T-helper 9 cell (primary cell): ENCODE measurements around the gene PRSS27.

Source experiments
- DNase-seq: peaks from one replicate; pipeline ENCODE4 v3.0.0-alpha.2; 2020

PRSS27 gene

DNA sequence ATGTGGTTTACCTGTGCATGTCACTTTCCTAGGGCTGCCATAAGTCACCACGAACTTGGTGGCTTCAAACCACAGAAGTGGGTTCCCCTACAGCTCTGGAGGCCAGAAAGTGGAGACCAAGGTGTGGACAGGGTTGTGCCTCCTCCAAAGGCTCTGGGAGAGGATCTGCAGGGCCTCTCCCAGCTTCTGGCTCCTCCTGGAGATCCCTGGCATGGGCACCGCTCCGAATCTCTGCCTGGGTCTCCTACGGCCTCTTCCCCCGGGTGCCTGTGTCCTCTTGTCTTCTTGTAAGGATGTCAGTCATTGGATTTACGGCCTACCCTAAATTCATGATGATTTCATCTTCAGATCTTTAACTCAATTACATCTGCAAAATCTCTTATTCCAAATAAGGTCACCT lies 29.9 kb upstream of the PRSS27 start:
- no peak for DNase-seq

GRCh38 chr16:2749476-2749875 lies 29.5 kb upstream of the PRSS27 start:
- DNase-seq: no peak

DNA sequence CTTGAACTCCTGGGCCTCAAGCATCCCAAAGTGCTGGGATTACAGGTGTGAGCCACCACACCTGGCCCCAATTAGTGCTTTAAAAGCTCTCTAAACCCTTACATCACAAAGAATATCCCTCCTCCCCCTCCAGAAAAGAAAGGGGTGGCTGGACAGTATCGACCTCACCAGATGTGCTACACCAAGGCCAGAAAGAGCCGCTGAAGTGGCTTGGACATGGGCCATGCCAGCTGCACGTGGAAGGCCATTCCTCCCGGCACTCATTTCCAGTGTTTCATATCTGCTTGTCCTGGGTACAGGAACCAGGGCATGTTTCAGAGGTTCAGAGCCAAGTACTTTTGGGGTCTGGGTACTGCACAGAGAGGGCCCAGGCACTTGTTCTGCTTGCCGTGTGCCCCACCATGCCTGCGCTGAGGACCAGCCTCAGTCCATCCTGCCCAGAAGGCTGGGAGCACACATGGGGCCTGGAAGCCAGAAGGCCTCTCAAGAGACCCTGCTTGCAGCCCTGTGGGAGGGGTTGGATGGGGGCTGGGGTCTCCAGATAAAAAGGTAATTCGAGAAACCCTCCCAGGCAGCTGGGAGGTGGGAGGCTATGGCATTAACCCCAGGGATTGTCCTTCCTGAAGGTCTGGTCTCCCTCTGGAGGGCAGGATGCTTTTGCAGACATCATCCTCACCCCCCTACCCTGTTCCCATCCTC lies 28.9 kb upstream of the PRSS27 start:
- no peak for DNase-seq

DNA sequence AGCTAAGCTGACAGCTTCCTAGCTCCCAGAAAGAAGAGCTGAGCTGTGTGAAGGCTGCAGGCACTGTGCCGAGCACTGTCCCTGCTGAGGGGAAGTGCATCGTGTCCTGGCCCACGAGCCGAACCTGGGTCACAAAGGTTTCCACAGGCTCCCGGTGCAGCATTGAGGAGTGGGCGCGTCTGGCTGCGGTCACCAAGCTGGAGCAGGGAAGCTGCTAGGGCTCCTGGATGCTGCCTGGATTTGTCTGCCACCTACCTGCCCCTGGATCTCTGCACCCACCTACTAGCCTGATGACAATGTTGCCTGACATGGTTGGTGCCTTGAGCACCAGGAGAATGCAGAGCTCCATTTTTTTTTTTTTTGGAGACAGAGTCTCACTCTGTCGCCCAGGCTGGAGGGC lies 25.9 kb upstream of the PRSS27 start:
- DNase-seq: no peak

- no peak for DNase-seq
Measured at GRCh38 chr16:2745116-2745890, 25.3 kb upstream of the PRSS27 start.

DNA sequence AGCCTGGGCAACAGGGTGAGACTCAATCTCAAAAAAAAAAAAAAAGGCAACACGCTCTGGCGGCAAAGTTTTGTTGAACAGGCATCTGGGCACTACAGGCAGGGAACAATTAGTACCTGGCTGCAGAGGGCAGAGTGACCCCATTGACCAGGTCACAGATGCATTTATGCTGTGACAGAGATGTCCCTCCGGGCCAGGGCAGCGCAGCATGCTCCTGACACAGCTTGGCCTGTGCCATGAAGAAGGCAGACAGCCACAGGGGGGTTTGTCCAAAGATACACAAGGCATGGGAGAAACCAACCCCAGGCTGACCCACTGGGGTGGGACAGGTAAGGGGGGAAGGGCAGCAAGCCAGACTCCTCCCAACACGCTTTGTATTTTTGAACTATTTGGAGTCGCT lies 24.7 kb upstream of the PRSS27 start:
- no peak for DNase-seq

GRCh38 chr16:2743007-2743810 lies 23.2 kb upstream of the PRSS27 start:
- no peak for DNase-seq

DNA sequence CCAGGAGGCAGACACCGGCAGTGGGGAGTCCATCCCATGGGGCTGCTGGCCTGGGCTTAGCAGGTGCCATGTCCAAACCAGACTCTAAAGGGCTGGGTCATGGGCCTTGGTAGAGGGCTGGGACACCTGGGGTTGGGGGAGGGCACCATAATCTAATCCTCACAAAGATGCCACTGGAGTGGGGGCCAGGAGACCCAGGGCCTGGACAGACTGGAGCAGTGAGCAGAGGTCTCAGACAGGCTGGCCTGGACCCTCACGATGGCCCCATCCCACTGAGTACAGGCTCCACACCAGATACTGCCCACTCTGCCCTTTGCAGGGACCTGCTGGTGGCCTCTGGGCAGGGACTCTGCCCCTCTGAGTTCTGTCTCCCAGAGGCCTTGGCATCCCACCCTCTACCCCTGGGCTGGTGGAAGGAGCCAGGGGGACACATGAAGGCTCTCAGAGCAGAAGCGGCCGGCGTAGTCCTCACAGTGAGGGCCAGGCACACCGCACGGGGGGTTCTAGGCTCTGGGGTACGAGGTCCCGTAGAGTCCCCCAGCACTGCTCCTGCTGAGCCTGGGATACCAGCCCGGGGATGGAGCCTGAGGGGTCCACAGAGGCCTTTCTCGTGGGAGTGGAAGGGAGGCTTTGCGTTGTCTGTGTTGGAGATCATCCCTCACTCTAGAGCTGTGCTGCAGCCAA lies 22.4 kb upstream of the PRSS27 start:
- DNase-seq: no peak

GRCh38 chr16:2741168-2741567 lies 21.1 kb upstream of the PRSS27 start:
- DNase-seq: no peak

GRCh38 chr16:2740476-2740875 lies 20.5 kb upstream of the PRSS27 start:
- DNase-seq: no peak

- DNase-seq: no peak
Measured at GRCh38 chr16:2739625-2740430, 19.8 kb upstream of the PRSS27 start.

GRCh38 chr16:2738615-2739014 lies 18.6 kb upstream of the PRSS27 start:
- DNase-seq: no peak

- DNase-seq: no peak
Measured at GRCh38 chr16:2737895-2738418, 17.9 kb upstream of the PRSS27 start.

DNA sequence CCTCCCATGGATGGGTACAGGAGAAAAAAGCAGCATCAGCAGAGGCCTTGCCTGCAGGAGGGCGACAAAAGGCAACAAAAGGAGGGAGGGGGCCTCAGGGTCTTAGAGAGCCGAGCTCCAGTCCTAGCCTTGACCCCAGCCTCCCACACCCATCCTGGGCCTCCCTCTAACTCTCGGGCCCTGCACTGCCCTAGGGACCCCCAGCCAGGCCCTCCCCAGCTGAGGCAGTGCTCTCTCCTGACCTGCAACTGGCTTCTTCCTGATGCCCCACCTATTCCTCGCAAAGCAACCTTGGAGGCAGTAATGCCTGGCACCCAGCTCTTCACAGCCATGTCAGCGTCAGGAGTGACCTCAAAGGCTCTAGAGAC lies 17.2 kb upstream of the PRSS27 start:
- no peak for DNase-seq

GRCh38 chr16:2736476-2737237 lies 16.6 kb upstream of the PRSS27 start:
- DNase-seq: no peak

GRCh38 chr16:2734844-2735515 lies 15.0 kb upstream of the PRSS27 start:
- DNase-seq: no peak

GRCh38 chr16:2728034-2728433 lies 8.0 kb upstream of the PRSS27 start:
- DNase-seq: no peak

GRCh38 chr16:2726923-2727322 lies 6.9 kb upstream of the PRSS27 start:
- no peak for DNase-seq

DNA sequence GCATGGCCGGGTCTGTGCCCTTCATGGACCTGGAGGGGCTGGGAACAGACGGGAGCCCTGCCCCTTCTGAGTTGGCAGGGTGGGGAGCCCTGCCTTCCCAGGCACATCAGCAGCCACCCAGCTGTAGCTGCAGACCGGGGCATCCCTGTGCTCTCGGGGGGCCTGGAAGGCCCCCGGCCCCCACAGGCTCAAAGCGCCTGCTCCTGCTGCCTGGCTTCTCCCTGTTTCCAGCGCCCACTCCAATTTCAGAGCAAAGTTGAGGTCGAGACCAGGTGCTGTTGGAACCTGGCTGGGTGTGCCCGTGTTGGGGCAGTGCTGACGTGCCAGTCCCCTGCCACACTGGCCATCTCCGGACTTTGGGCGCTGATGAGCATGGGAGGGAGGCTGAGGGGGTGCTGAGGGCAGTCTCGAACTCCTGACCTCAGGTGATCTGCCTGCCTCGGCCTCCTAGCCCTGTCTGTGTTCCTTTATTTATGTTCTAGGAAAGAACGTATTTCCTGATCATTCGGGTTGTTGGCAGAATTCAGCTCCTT lies 4.9 kb upstream of the PRSS27 start:
- DNase-seq: no peak

DNA sequence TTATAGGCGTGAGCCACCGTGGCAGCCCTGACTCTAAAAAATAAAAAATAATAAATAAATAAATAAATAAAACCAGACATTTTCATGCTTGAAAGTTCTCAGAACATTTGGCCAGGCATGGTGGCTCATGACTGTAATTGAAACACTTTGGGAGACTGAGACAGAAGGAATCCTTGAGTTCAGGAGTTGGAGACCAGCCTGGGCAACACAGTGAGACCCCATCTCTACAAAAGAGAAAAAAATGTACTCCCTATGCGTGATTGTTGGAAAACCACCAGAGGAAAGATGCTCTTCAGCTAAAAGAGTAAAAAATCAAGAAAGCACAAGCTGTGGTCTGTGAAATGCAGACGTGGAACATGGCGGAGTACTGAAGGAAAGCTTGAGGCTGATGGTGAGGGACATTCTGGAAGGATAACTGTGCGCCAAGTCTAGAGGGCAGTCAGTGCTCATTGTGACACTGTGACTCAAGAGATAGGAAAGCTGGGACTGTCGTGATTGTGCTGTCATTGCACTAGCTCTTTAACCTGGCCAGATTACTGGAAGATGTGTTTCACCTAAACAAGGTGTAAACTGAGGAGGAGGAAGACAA lies 4.2 kb upstream of the PRSS27 start:
- no peak for DNase-seq
